ENCODE data around the gene SEPTIN7.

SEPTIN7 gene

DNA sequence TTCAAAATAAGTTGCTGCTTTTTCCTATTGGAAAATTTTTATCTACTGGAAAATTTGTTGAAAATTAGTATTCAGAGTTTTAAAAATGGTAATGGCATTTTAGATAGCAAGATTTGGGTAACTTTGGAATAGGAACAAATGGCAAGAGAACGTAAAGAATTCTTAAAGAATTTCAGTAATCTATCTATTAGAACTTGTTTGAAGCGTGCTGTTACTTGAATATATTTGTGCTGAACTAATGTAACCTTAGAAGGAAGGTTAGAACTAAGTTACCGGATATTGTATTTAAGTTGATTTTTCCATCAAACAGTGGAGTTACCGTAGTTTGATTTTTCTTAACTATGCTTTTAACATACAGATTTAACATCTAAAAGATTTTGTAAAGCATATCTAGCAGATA is 25.9 kb downstream of the SEPTIN7 start:
- no peak overlapping the region for H4K8ac ChIP-seq (ENCODE audit: low read length)
- H2BK120ac ChIP-seq (ENCODE audit: low read depth, low read length): no peak overlapping the region
- no peaks in the 10 kb centered on the region for H3K27me3 ChIP-seq (ENCODE audit: control insufficient read depth in 1 of 2, insufficient read depth in 1 of 2, low read length in 2 of 2)
- H2BK12ac ChIP-seq (ENCODE audit: low read length in 2 of 2): no peak overlapping the region
- H3K14ac ChIP-seq (ENCODE audit: low read length in 2 of 2): no peak overlapping the region
- no peak overlapping the region for H4K91ac ChIP-seq (ENCODE audit: low read length)
- 90% methylated on average over 2 of the region's 4 CpGs for WGBS
- no peaks in the 10 kb centered on the region for H3K79me1 ChIP-seq (replicated peaks; ENCODE audit: low read length, poor library complexity, severe bottlenecking)
- H3K23ac ChIP-seq (ENCODE audit: low read length in 2 of 2): no peak overlapping the region
- no peak overlapping the region for H3K4me3 ChIP-seq (ENCODE audit: insufficient read depth in 1 of 2, low read depth in 1 of 2, low read length in 2 of 2)
- no peaks in the 10 kb centered on the region for H3K9me3 ChIP-seq (ENCODE audit: control insufficient read depth, low read length)
- H3K18ac ChIP-seq (ENCODE audit: low read depth in 1 of 2, low read length in 2 of 2): no peak overlapping the region
- H3K4ac ChIP-seq (ENCODE audit: low read depth in 1 of 2, low read length in 2 of 2): no peak overlapping the region
- H3K27ac ChIP-seq (ENCODE audit: low read length, poor library complexity, severe bottlenecking): no peak overlapping the region
- H3K4me2 ChIP-seq (ENCODE audit: low read length, poor library complexity, severe bottlenecking): no peak overlapping the region
- peaks cover 1% of the 10 kb centered on the region for H3K4me1 ChIP-seq (ENCODE audit: control insufficient read depth, insufficient read depth, low read depth, low read length)
- H2AFZ ChIP-seq (ENCODE audit: low read depth, low read length): no peak overlapping the region
- no peak overlapping the region for H2BK15ac ChIP-seq (ENCODE audit: low read depth, poor library complexity, severe bottlenecking)
- no peak overlapping the region for H2AK5ac ChIP-seq (ENCODE audit: low read length, severe bottlenecking)
- no peak overlapping the region for H2BK5ac ChIP-seq (ENCODE audit: low read depth, low read length, poor library complexity, severe bottlenecking)
- DNase-seq: no peak
- H3K36me3 ChIP-seq (ENCODE audit: control insufficient read depth in 1 of 2, insufficient read depth in 2 of 2, low read depth in 1 of 2, low read length in 2 of 2): peaks cover 3 to 4% of the 10 kb centered on the region in 2 experiments
- H3K9ac ChIP-seq (ENCODE audit: low read length): no peak overlapping the region

- peaks cover 0 to 13% of the 10 kb centered on the region in 2 experiments for H3K36me3 ChIP-seq (ENCODE audit: control insufficient read depth in 1 of 2, insufficient read depth in 2 of 2, low read depth in 1 of 2, low read length in 2 of 2)
- H2AFZ ChIP-seq (ENCODE audit: low read depth, low read length): no peak overlapping the region
- no peak overlapping the region for H3K4me3 ChIP-seq (ENCODE audit: insufficient read depth in 1 of 2, low read depth in 1 of 2, low read length in 2 of 2)
- H2BK5ac ChIP-seq (ENCODE audit: low read depth, low read length, poor library complexity, severe bottlenecking): no peak overlapping the region
- no peak for DNase-seq
- no peak overlapping the region for H3K27ac ChIP-seq (ENCODE audit: low read length, poor library complexity, severe bottlenecking)
- no peaks in the 10 kb centered on the region for H3K9me3 ChIP-seq (ENCODE audit: control insufficient read depth, low read length)
- no peak overlapping the region for H2BK12ac ChIP-seq (ENCODE audit: low read length in 2 of 2)
- H3K4me1 ChIP-seq (ENCODE audit: control insufficient read depth, insufficient read depth, low read depth, low read length): peaks cover 1% of the 10 kb centered on the region
- H3K18ac ChIP-seq (ENCODE audit: low read depth in 1 of 2, low read length in 2 of 2): no peak overlapping the region
- H3K14ac ChIP-seq (ENCODE audit: low read length in 2 of 2): no peak overlapping the region
- no peak overlapping the region for H3K4ac ChIP-seq (ENCODE audit: low read depth in 1 of 2, low read length in 2 of 2)
- H4K91ac ChIP-seq (ENCODE audit: low read length): no peak overlapping the region
- H2BK15ac ChIP-seq (ENCODE audit: low read depth, poor library complexity, severe bottlenecking): no peak overlapping the region
- no peak overlapping the region for H2AK5ac ChIP-seq (ENCODE audit: low read length, severe bottlenecking)
- no peaks in the 10 kb centered on the region for H3K79me1 ChIP-seq (replicated peaks; ENCODE audit: low read length, poor library complexity, severe bottlenecking)
- H4K8ac ChIP-seq (ENCODE audit: low read length): no peak overlapping the region
- H3K27me3 ChIP-seq (ENCODE audit: control insufficient read depth in 1 of 2, insufficient read depth in 1 of 2, low read length in 2 of 2): no peaks in the 10 kb centered on the region
- no peak overlapping the region for H3K4me2 ChIP-seq (ENCODE audit: low read length, poor library complexity, severe bottlenecking)
- no peak overlapping the region for H2BK120ac ChIP-seq (ENCODE audit: low read depth, low read length)
- WGBS: 79% methylated on average over 6 of the region's 6 CpGs
- H3K9ac ChIP-seq (ENCODE audit: low read length): no peak overlapping the region
- no peak overlapping the region for H3K23ac ChIP-seq (ENCODE audit: low read length in 2 of 2)
Observed at GRCh38 chr7:35828817-35829216, 28.0 kb downstream of the SEPTIN7 start.

DNA sequence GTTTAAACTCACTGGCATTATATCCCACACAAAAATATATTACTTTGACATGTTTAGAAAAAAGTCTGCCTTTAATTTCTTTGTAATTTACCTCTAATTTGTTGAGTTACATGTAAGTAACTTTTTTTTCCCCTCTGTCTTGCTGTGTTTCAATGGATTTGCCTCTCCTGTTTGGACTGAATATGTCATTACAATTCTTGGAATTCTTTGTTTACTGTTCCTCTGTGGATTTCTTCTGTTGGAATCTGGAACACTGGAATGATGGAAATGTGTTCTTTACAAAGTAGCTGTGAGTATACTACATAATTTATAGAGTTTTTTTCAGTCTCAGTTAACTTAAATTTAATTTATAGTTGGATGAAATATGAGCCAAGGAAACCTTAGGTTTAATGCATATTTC is 30.4 kb downstream of the SEPTIN7 start:
- Histone ChIP-seq H3K4me2 (ENCODE audit: low read length, poor library complexity, severe bottlenecking) (no peak overlapping the region), H3K36me3 (ENCODE audit: control insufficient read depth in 1 of 2, insufficient read depth in 2 of 2, low read depth in 1 of 2, low read length in 2 of 2) (peaks cover 0 to 37% of the 10 kb centered on the region in 2 experiments), H3K23ac (ENCODE audit: low read length in 2 of 2) (no peak overlapping the region), H3K27me3 (ENCODE audit: control insufficient read depth in 1 of 2, insufficient read depth in 1 of 2, low read length in 2 of 2) (no peaks in the 10 kb centered on the region), H4K8ac (ENCODE audit: low read length) (no peak overlapping the region), H2BK15ac (ENCODE audit: low read depth, poor library complexity, severe bottlenecking) (no peak overlapping the region), H3K27ac (ENCODE audit: low read length, poor library complexity, severe bottlenecking) (no peak overlapping the region), H3K4ac (ENCODE audit: low read depth in 1 of 2, low read length in 2 of 2) (no peak overlapping the region), H2BK5ac (ENCODE audit: low read depth, low read length, poor library complexity, severe bottlenecking) (no peak overlapping the region), H2AK5ac (ENCODE audit: low read length, severe bottlenecking) (no peak overlapping the region), H3K9me3 (ENCODE audit: control insufficient read depth, low read length) (no peaks in the 10 kb centered on the region), H2AFZ (ENCODE audit: low read depth, low read length) (no peak overlapping the region), H3K4me3 (ENCODE audit: insufficient read depth in 1 of 2, low read depth in 1 of 2, low read length in 2 of 2) (no peak overlapping the region), H3K4me1 (ENCODE audit: control insufficient read depth, insufficient read depth, low read depth, low read length) (peaks cover 1% of the 10 kb centered on the region), H2BK120ac (ENCODE audit: low read depth, low read length) (no peak overlapping the region), H4K91ac (ENCODE audit: low read length) (no peak overlapping the region), H3K79me1 (replicated peaks; ENCODE audit: low read length, poor library complexity, severe bottlenecking) (no peaks in the 10 kb centered on the region), H3K9ac (ENCODE audit: low read length) (no peak overlapping the region), H3K18ac (ENCODE audit: low read depth in 1 of 2, low read length in 2 of 2) (no peak overlapping the region), H3K14ac (ENCODE audit: low read length in 2 of 2) (no peak overlapping the region), H2BK12ac (ENCODE audit: low read length in 2 of 2) (no peak overlapping the region)
- DNase-seq: peak; percentile 43

DNA sequence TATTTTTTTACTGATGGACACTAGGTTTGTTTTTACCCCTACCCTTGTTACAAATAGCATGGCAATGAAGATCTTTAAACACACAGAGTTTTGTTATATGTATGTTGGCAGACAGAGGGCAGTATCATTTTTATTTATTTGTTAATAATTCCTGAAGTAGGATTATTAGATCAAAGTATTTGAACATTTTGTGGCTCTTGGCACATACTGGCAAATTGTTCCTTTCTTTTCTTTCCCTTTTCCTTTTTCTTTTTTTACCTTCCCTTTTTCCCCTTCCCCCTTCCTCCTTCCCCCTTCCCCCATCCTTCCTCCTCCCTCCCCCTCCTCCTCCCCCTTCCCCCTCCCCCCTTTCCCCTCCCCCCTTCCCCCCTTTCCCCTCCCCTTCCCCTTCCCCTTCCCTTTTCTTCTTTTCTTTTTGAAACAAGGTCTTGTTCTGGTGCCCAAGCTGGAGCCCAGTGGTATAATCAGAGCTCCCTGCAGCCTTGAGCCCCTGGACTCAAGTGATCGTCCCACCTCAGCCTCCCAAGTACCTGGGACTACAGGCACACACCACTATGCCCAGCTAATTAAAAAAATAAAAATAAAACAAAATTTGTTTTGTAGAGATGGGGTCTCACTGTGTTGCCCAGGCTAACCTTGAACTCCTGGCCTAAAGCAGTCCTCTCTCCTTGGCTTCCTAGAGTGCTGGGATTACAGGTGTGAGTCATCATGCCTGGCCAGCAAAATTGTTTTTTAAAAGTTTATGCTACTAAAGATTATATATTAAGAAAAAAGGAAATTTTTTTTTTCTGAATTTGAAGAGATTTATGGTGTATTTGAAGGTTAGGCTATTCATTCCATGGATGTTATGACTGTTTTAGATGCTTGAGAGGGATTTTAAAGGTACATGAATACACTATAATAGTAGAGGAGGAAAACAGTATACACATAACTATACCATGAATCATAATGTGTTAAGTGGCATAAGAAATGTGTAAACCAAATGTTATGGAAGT is 39.3 kb downstream of the SEPTIN7 start:
- peaks cover 4 to 55% of the 10 kb centered on the region in 2 experiments for H3K36me3 ChIP-seq (ENCODE audit: control insufficient read depth in 1 of 2, insufficient read depth in 2 of 2, low read depth in 1 of 2, low read length in 2 of 2)
- peaks cover 2% of the 10 kb centered on the region for H3K79me1 ChIP-seq (replicated peaks; ENCODE audit: low read length, poor library complexity, severe bottlenecking)
- H3K4me1 ChIP-seq (ENCODE audit: control insufficient read depth, insufficient read depth, low read depth, low read length): peaks cover 4% of the 10 kb centered on the region
- H3K14ac ChIP-seq (ENCODE audit: low read length in 2 of 2): no peak overlapping the region
- no peak overlapping the region for H3K9ac ChIP-seq (ENCODE audit: low read length)
- H3K9me3 ChIP-seq (ENCODE audit: control insufficient read depth, low read length): no peaks in the 10 kb centered on the region
- H3K4ac ChIP-seq (ENCODE audit: low read depth in 1 of 2, low read length in 2 of 2): no peak overlapping the region
- H4K91ac ChIP-seq (ENCODE audit: low read length): no peak overlapping the region
- H4K8ac ChIP-seq (ENCODE audit: low read length): no peak overlapping the region
- H2BK5ac ChIP-seq (ENCODE audit: low read depth, low read length, poor library complexity, severe bottlenecking): no peak overlapping the region
- no CpG with 5 or more reads among the region's 1 CpG for WGBS
- no peak overlapping the region for H2BK12ac ChIP-seq (ENCODE audit: low read length in 2 of 2)
- H3K4me3 ChIP-seq (ENCODE audit: insufficient read depth in 1 of 2, low read depth in 1 of 2, low read length in 2 of 2): no peak overlapping the region
- peak; percentile 60 for DNase-seq
- no peak overlapping the region for H3K18ac ChIP-seq (ENCODE audit: low read depth in 1 of 2, low read length in 2 of 2)
- peak overlapping the region; percentile 58 for H3K27ac ChIP-seq (ENCODE audit: low read length, poor library complexity, severe bottlenecking)
- H2BK15ac ChIP-seq (ENCODE audit: low read depth, poor library complexity, severe bottlenecking): no peak overlapping the region
- no peak overlapping the region for H2AFZ ChIP-seq (ENCODE audit: low read depth, low read length)
- H3K23ac ChIP-seq (ENCODE audit: low read length in 2 of 2): no peak overlapping the region
- H2BK120ac ChIP-seq (ENCODE audit: low read depth, low read length): no peak overlapping the region
- no peak overlapping the region for H3K4me2 ChIP-seq (ENCODE audit: low read length, poor library complexity, severe bottlenecking)
- H3K27me3 ChIP-seq (ENCODE audit: control insufficient read depth in 1 of 2, insufficient read depth in 1 of 2, low read length in 2 of 2): no peaks in the 10 kb centered on the region
- H2AK5ac ChIP-seq (ENCODE audit: low read length, severe bottlenecking): no peak overlapping the region
